Duodenal mucosa (tissue), 2 donors: Measurements from ENCODE around the gene ARSJ.

Experiments used
- H3K27ac ChIP-seq: one replicate; pipeline ENCODE4 v1.7.0; 2013; ENCODE audit warnings: low read depth, low read length
- H3K27me3 ChIP-seq, 2 donors: one replicate each; pipeline ENCODE4 v1.7.0; 2013; ENCODE audit warnings: low read length in 2 of 2, control low read depth in 1 of 2; ENCODE audit not compliant: insufficient read depth in 2 of 2, control insufficient read depth in 1 of 2
- H3K36me3 ChIP-seq, 2 donors: one replicate each; pipeline ENCODE4 v1.7.0; 2013; ENCODE audit warnings: low read length in 2 of 2, control low read depth in 1 of 2; ENCODE audit not compliant: insufficient read depth in 2 of 2, control insufficient read depth in 1 of 2
- H3K4me1 ChIP-seq, 2 donors: one replicate each; pipeline ENCODE4 v1.7.0; 2013; ENCODE audit warnings: low read length in 2 of 2, control low read depth in 1 of 2; ENCODE audit not compliant: insufficient read depth in 2 of 2, control insufficient read depth in 1 of 2
- H3K4me3 ChIP-seq, 2 donors: one replicate each; pipeline ENCODE4 v1.7.0; 2013; ENCODE audit warnings: low read length in 2 of 2, low read depth in 1 of 2
- H3K9ac ChIP-seq, 2 donors: one replicate each; pipeline ENCODE4 v1.7.0; 2013; ENCODE audit warnings: low read length in 2 of 2, low read depth in 1 of 2
- H3K9me3 ChIP-seq, 2 donors: one replicate each; pipeline ENCODE4 v1.7.0; 2013; ENCODE audit warnings: low read length in 2 of 2, control low read depth in 1 of 2; ENCODE audit not compliant: control insufficient read depth in 1 of 2

The ARSJ gene

GRCh38 chr4:113990886-113991285 is 11.4 kb upstream of the ARSJ start:
- Histone ChIP-seq H3K27ac (no peak overlapping the region), H3K4me1 (no peaks in the 10 kb centered on the region), H3K9me3 (no peaks in the 10 kb centered on the region), H3K27me3 (no peaks in the 10 kb centered on the region), H3K36me3 (no peaks in the 10 kb centered on the region), H3K4me3 (no peak overlapping the region), H3K9ac (no peak overlapping the region)

DNA sequence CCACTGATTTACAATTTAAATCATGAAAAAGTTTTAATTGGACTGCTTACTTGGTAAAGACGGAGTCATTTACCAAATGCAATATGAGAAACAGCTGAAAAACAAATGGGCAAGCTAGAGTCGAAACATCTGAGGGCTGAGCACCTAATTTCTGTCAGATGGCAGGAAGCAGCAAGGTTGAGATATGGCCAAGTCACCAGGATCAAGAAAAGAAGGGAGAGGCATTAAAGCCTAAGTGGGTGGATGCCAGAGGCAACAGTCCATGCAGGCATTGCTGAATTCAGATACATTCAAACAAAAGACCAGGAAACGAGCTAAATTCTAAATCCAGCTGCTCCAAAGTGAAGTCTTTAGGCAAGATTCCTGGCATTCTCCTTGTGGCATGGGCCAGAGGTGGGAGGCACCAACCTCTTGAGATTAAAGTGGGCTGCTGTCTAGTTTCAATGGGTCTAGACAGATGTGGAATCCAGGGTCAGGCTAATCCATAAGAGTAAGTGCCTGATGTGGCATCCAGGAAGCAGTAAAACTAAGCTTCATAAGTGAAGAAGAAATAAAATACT is 8.0 kb upstream of the ARSJ start:
- Histone ChIP-seq H3K4me1 (no peaks in the 10 kb centered on the region), H3K4me3 (no peak overlapping the region), H3K36me3 (no peaks in the 10 kb centered on the region), H3K27ac (no peak overlapping the region), H3K9me3 (no peaks in the 10 kb centered on the region), H3K9ac (no peak overlapping the region), H3K27me3 (no peaks in the 10 kb centered on the region)

GRCh38 chr4:113982181-113982580 is 2.7 kb upstream of the ARSJ start:
- peaks cover 0 to 4% of the 10 kb centered on the region in 2 donors for H3K4me1 ChIP-seq
- H3K27me3 ChIP-seq: peaks cover 4 to 9% of the 10 kb centered on the region in 2 donors
- H3K4me3 ChIP-seq: no peak overlapping the region
- no peak overlapping the region for H3K9ac ChIP-seq
- H3K27ac ChIP-seq: no peak overlapping the region
- no peaks in the 10 kb centered on the region for H3K9me3 ChIP-seq
- no peaks in the 10 kb centered on the region for H3K36me3 ChIP-seq

DNA sequence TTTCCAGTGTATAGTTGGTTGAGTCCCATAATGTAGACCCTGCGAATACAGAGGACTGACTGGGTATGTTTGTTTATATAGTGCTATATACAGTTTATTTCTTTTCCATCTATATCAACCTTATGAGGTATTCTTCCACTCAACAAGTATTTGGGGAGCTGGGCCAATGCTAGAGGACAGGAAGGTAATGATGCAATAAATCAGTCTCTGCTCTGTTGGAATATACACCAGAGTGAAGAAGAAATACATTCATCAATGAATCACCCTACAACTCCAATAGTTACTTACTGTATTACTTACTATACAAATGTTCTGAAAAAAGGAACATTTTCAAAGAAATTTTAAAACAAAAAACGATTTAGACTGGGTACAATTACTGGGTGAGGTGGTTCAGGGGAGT is 2.1 kb upstream of the ARSJ start:
- Histone ChIP-seq H3K27me3 (peaks cover 4 to 9% of the 10 kb centered on the region in 2 donors), H3K9ac (no peak overlapping the region), H3K27ac (no peak overlapping the region), H3K36me3 (no peaks in the 10 kb centered on the region), H3K4me1 (peaks cover 0 to 4% of the 10 kb centered on the region in 2 donors), H3K9me3 (no peaks in the 10 kb centered on the region), H3K4me3 (no peak overlapping the region)

GRCh38 chr4:113979905-113980615 is 613 bp upstream of the ARSJ start:
- Histone ChIP-seq H3K4me3 (peak overlapping the region; percentile 77), H3K27ac (peak overlapping the region; percentile 43), H3K36me3 (no peaks in the 10 kb centered on the region), H3K9ac (peak overlapping the region; percentile 48 to 70), H3K4me1 (peaks cover 0 to 4% of the 10 kb centered on the region in 2 donors), H3K9me3 (no peaks in the 10 kb centered on the region), H3K27me3 (peaks cover 4 to 9% of the 10 kb centered on the region in 2 donors)

GRCh38 chr4:113978561-113979147 is 793 bp downstream of the ARSJ start:
- H3K9ac ChIP-seq: peak overlapping the region; percentile 48 to 70
- H3K36me3 ChIP-seq: no peaks in the 10 kb centered on the region
- no peaks in the 10 kb centered on the region for H3K9me3 ChIP-seq
- peaks cover 4 to 9% of the 10 kb centered on the region in 2 donors for H3K27me3 ChIP-seq
- H3K4me3 ChIP-seq: peak overlapping the region; percentile 77
- H3K4me1 ChIP-seq: peaks cover 0 to 4% of the 10 kb centered on the region in 2 donors
- no peak overlapping the region for H3K27ac ChIP-seq

DNA sequence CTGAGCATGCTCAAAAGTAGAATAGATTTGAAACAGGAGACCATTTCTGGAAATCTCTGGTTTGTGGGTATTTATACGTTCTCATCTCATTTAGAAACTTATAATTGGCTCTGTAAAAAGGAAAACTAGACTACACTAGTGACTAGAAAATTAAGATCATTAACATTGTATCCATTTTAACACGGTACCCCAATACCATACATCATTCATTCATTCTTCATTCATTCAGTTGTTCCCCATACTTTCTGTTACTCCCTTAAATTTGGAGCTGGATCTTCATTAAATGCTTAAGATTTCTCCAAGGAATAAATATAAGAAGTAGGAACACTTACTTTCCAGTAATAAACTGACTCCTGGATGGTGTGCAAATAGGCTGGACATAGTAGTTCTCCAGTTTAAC is 1.3 kb downstream of the ARSJ start:
- Histone ChIP-seq H3K4me3 (peak overlapping the region; percentile 77), H3K9me3 (no peaks in the 10 kb centered on the region), H3K36me3 (no peaks in the 10 kb centered on the region), H3K4me1 (peaks cover 0 to 4% of the 10 kb centered on the region in 2 donors), H3K27me3 (peaks cover 4 to 9% of the 10 kb centered on the region in 2 donors), H3K9ac (no peak overlapping the region), H3K27ac (no peak overlapping the region)

DNA sequence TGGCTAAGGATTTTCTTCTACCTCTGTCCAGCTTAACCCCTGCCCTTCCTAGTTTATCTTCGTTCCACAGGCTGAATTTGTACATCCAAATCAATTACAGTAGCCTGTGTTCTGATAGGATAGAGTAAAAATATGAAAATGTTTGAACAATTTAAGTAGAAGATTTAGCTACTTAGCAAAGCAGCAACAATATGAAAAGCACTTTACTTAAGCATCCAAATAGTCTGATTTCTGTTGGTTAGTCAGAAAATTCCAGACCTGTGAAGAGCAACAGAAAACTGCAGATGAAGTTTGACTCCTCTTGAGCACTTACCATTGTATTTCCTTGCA is 2.0 kb downstream of the ARSJ start:
- Histone ChIP-seq H3K27me3 (peaks cover 4 to 9% of the 10 kb centered on the region in 2 donors), H3K27ac (no peak overlapping the region), H3K4me1 (peaks cover 0 to 4% of the 10 kb centered on the region in 2 donors), H3K4me3 (no peak overlapping the region), H3K36me3 (no peaks in the 10 kb centered on the region), H3K9ac (no peak overlapping the region), H3K9me3 (no peaks in the 10 kb centered on the region)

GRCh38 chr4:113976741-113977525 is 2.5 kb downstream of the ARSJ start:
- Histone ChIP-seq H3K27me3 (peaks cover 4 to 9% of the 10 kb centered on the region in 2 donors), H3K9ac (no peak overlapping the region), H3K27ac (no peak overlapping the region), H3K36me3 (no peaks in the 10 kb centered on the region), H3K9me3 (no peaks in the 10 kb centered on the region), H3K4me3 (no peak overlapping the region), H3K4me1 (peaks cover 0 to 4% of the 10 kb centered on the region in 2 donors)

DNA sequence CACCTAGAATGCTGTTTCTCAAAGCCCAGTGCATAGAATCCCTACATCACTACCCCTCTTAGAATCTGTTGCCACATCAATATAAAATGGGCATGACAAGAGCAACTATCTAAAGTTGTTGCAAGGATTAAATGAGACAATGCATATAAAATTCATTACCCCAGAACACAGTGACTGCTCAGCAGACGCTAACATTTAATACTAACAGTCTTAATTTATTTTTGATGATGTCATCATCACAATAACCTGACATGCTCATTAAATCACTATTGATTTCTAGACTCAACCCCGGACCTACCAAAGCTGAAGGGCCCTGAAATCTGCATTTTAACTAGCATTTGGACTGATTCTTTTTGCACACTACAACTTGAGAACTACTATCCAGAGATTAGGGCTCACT is 3.9 kb downstream of the ARSJ start:
- Histone ChIP-seq H3K9me3 (no peaks in the 10 kb centered on the region), H3K27ac (no peak overlapping the region), H3K9ac (no peak overlapping the region), H3K36me3 (no peaks in the 10 kb centered on the region), H3K27me3 (peaks cover 4% of the 10 kb centered on the region in 2 donors), H3K4me1 (peaks cover 0 to 4% of the 10 kb centered on the region in 2 donors), H3K4me3 (no peak overlapping the region)
